ENCODE results near the gene ATG9B.

The ATG9B gene, protein sequence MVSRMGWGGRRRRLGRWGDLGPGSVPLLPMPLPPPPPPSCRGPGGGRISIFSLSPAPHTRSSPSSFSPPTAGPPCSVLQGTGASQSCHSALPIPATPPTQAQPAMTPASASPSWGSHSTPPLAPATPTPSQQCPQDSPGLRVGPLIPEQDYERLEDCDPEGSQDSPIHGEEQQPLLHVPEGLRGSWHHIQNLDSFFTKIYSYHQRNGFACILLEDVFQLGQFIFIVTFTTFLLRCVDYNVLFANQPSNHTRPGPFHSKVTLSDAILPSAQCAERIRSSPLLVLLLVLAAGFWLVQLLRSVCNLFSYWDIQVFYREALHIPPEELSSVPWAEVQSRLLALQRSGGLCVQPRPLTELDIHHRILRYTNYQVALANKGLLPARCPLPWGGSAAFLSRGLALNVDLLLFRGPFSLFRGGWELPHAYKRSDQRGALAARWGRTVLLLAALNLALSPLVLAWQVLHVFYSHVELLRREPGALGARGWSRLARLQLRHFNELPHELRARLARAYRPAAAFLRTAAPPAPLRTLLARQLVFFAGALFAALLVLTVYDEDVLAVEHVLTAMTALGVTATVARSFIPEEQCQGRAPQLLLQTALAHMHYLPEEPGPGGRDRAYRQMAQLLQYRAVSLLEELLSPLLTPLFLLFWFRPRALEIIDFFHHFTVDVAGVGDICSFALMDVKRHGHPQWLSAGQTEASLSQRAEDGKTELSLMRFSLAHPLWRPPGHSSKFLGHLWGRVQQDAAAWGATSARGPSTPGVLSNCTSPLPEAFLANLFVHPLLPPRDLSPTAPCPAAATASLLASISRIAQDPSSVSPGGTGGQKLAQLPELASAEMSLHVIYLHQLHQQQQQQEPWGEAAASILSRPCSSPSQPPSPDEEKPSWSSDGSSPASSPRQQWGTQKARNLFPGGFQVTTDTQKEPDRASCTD

DNA sequence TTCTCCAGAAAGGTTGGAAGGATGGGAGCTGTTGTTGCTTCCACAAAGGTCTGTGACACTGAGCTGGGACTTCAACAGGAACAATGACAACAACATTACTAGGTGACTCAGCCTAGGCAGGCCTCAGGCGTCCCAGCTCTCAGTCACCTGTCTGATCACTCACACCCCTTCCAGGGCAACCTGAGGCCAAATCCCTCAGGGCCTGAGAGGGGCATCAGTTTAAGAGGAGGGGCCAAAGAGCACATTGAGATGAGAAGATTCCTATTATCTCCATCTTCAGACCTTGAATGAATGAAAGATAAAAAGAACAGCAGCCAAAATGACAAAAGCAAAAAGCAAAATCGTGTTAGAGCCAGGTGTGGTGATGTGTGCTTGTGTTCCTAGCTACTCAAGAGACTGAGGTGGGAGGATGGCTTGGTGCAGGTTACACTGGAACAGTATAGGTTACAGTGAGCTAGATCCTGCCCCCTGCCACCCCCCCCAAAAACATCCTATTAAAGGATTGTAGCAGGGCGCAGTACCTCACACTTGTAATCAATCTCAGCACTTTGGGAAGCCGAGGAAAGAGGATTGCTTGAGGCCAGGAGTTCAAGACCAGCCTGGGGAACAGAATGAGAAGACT, at the start of gene ATG9B:
Gene ATG9B (minus strand): TSS at position 60 of the 622 bp plus-strand sequence. CDS start 71 bp downstream, outside the sequence.
- DNase-seq (ENCODE audit: low read depth in 1 of 2, low spot score in 1 of 2): no peak

GRCh38 chr7:151073990-151074389, 49.7 kb upstream of the ATG9B start:
- no peak for DNase-seq (ENCODE audit: low read depth in 1 of 2, low spot score in 1 of 2)

DNA sequence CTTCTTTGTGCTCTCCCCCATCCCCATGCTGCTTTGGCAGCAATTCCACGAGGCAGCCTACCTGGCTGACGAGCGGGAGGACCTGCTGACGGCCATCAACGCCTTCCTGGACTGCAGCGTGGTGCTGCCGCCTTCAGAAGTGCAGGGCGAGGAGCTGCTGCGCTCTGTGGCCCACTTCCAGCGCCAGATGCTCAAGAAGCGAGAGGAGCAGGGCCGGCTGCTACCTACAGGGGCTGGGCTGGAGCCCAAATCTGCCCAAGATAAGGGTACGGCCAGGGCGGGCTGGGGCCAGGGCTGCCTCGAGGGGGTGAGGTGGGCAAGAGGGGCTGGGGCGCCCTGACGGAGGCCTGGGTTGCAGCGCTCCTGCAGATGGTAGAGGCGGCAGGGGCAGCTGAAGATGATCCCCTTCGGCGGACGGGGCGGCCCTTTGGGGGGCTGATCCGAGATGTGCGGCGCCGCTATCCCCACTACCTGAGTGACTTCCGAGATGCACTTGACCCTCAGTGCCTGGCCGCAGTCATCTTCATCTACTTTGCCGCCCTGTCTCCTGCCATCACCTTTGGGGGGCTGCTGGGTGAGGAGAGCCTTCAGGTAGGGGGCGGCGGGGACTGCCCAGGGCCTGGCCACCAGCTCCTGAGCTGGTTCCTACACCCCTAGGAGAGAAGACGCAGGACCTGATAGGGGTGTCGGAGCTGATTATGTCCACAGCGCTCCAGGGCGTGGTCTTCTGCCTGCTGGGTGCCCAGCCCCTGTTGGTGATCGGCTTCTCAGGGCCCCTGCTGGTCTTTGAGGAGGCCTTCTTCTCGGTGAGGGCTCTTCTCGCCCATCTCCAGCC, 47.0 kb upstream of the ATG9B start:
- no peak for DNase-seq (ENCODE audit: low read depth in 1 of 2, low spot score in 1 of 2)

DNA sequence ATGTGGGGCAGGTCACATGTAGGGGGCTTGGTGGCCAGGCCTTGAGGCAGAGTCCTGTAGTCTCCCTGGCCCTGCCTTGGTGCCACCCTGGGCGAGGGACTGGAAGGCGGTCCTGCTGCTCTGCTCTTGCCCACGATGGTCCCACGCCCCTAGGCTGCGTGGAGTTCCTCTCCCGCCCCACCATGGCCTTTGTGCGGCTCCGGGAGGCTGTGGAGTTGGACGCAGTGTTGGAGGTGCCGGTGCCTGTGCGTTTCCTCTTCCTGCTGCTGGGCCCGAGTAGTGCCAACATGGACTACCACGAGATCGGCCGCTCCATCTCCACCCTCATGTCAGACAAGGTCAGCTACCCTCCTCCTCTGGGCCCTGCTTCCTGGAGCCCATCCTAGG, 46.3 kb upstream of the ATG9B start:
- no peak for DNase-seq (ENCODE audit: low read depth in 1 of 2, low spot score in 1 of 2)

- DNase-seq (ENCODE audit: low read depth in 1 of 2, low spot score in 1 of 2): no peak
Observed at GRCh38 chr7:151069841-151070573, 45.7 kb upstream of the ATG9B start.

- DNase-seq (ENCODE audit: low read depth in 1 of 2, low spot score in 1 of 2): no peak
Observed at GRCh38 chr7:151068069-151068773, 43.9 kb upstream of the ATG9B start.

DNA sequence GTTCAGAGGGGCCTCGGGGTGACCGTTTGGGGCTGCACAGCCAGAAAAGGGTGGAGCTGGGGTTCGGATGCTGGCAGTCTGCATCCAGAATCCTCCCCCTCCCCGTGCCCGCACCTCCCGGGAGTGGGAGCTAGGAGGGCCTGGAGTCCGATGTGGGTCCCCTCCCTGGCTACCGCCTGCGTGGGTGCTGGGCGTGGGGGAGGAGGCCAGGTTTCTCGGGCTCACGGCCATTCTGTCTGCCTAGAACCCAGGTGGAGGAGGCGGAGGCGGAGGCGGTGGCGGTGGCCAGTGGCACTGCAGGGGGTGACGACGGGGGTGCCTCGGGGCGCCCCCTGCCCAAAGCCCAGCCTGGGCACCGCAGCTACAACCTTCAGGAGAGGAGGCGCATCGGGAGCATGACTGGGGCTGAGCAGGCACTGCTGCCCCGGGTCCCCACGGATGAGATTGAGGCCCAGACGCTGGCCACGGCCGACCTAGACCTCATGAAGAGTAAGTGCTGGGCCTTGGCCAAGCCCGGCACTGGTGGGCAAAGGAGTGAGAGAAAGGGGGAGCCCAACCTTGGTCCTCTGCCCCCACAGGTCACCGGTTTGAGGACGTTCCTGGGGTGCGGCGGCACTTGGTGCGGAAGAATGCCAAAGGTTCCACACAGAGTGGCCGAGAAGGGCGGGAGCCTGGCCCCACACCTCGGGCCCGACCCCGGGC, 42.1 kb upstream of the ATG9B start:
- no peak for DNase-seq (ENCODE audit: low read depth in 1 of 2, low spot score in 1 of 2)

DNA sequence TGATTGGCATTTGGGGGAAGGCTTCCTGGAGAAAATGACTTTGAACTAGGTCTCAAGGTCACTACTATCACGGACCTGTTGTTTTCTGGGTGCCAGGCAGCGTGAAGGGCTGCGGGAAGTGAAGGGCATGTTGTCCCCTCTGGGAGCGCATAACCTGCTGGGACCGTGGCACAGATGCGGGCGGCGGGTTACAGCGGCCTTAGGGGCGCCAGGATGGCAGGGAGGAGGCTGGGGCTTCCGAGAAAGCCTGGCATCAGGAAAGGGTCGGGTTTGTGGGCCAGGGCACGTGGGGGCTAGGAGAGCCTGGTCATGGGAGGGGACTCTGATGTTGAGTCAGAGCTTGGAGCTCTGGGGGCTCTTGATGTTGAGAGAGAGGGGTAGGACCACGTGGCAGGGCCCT, 41.2 kb upstream of the ATG9B start:
- DNase-seq (ENCODE audit: low read depth in 1 of 2, low spot score in 1 of 2): no peak

GRCh38 chr7:151064993-151065392, 40.7 kb upstream of the ATG9B start:
- no peak for DNase-seq (ENCODE audit: low read depth in 1 of 2, low spot score in 1 of 2)

DNA sequence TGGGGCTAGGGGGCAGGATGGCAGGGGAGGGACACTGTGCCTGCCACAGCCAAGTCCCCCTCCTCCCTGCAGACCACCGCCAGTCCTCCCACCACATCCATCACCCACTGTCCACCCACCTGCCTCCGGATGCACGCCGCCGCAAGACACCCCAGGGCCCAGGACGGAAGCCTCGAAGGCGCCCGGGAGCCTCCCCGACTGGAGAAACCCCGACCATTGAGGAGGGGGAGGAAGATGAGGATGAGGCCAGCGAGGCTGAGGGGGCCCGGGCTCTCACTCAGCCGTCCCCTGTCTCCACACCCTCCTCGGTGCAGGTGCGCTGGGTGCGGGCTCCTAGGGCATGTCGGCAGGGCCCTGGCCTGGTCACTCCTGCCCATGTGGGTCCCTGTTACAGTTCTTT, 40.2 kb upstream of the ATG9B start:
- no peak for DNase-seq (ENCODE audit: low read depth in 1 of 2, low spot score in 1 of 2)

- DNase-seq (ENCODE audit: low read depth in 1 of 2, low spot score in 1 of 2): no peak
Observed at GRCh38 chr7:151063212-151063561, 38.9 kb upstream of the ATG9B start.

DNA sequence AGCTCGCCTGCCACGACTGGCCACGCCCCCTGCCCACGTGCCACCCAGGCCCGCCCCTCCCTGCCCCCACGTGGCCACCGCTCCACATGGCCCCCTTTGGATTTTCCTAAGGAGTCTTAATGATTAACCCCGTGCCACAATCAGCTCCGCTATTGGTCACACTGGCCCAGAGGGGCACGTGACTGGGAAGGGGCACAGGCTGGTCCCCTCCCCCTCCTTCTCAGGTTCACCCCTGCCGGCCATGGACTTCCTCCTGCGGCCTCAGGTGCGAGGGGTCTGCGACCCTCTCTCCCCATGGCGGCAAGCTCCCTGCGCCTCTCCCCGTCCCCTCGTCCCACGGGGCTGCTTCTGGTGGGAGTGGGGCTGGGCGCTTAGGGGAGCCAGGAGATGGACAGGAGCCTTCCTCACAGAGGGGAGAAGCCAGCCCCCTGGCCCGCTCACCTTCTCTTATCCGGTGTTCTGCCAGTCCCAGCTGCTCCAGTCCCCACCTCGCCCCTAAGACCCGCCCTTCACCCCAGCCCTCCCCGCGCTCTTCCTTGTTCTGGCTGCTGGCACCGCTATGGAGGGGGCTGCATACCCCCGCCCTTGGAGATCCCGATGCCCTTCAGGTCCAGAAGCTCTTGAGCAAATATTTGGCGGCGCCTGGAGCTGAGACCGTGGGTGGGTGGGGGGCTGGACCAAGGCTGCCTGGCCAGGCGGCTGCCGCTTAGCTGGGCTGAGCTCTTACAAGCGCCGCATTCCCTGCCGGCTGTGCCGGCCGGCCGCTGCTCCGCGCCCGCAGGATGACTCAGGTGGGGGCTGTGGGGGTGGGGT, 38.3 kb upstream of the ATG9B start:
- no peak for DNase-seq (ENCODE audit: low read depth in 1 of 2, low spot score in 1 of 2)

DNA sequence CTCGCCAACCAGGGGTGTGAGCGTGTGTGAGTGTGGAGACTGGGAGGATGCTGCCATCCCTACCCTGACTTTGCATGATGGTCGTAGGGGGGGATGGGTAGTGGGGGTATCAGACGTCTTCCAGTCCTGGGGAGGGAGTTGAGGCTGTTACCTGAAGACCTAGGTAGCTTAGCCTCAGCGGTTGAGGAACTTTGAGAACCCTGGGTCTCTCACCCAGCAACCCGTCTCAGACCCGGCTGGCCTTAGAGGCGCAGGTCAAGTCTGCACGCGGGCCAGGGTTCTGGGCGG, 37.8 kb upstream of the ATG9B start:
- DNase-seq (ENCODE audit: low read depth in 1 of 2, low spot score in 1 of 2): no peak

GRCh38 chr7:151061213-151062110, 37.2 kb upstream of the ATG9B start:
- no peak for DNase-seq (ENCODE audit: low read depth in 1 of 2, low spot score in 1 of 2)

- no peak for DNase-seq (ENCODE audit: low read depth in 1 of 2, low spot score in 1 of 2)
Observed at GRCh38 chr7:151060416-151061212, 36.3 kb upstream of the ATG9B start.

DNA sequence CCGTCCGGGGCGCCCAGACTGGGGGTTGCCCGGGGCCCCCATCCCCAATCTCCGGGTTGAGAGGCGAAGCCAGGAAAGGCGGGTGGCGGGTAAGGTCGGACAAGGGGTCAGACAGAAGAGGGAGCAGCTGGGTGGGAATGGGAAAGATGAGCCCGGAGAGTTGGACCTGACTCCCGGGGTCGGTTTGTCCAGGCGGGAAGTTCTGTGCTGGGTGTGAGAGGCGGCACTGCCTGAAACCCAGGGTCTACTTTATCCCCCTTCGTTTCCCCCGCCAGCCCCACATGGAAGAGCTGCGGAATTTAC, 35.8 kb upstream of the ATG9B start:
- no peak for DNase-seq (ENCODE audit: low read depth in 1 of 2, low spot score in 1 of 2)
